GM12878 (cell line): Measurements from ENCODE around the gene CENPK. TPM values are rescaled to one million over a fixed set of nuclear protein-coding genes. Genes with fewer than 3 reads are reported as not detected.

ENCODE experiments used
- ATAC-seq: fragments of 200-7000 bp; cut with Tn5 transposase; 3 replicates; pipeline ENCODE4 v1.9.1; 2020; ENCODE audit warnings: mild to moderate bottlenecking, moderate library complexity
- BruUV-seq: library from RNA; stranded (reverse); fragments of 400-500 nt; replicated peaks from 2 replicates; lab custom pipeline; 2021; lab: Mats Ljungman, UMichigan
- CTCF ChIA-PET: fragments of 300-600 bp; sonication (Branson Sonifier 250); formaldehyde crosslinking; extraction: SDS; loops from one replicate; lab custom pipeline; 2021; ENCODE audit warnings: inconsistent platforms; lab: Yijun Ruan, JAX
- POLR2A ChIA-PET: fragments of 350-600 bp; formaldehyde crosslinking; extraction: SDS; loops from one replicate; lab custom pipeline; 2021; ENCODE audit warnings: inconsistent platforms; lab: Charles Lee
- RAD21 ChIA-PET: fragments of 300-600 bp; sonication (Branson Sonifier 250); formaldehyde crosslinking; loops from one replicate; lab custom pipeline; 2023; ENCODE audit warnings: antibody characterized with exemption; ENCODE audit not compliant: unreplicated experiment; lab: Charles Lee
- SMC1A ChIA-PET: fragments of 300-600 bp; sonication (Branson Sonifier 250); formaldehyde crosslinking; loops from one replicate; lab custom pipeline; 2023; ENCODE audit not compliant: unreplicated experiment, uncharacterized antibody; lab: Charles Lee
- DNase-seq: peaks from one replicate; pipeline ENCODE4 v3.0.0-alpha.2; 2011; ENCODE audit warnings: low read depth, low spot score
- FAIRE-seq: peaks from 3 replicates; lab custom pipeline; 2011; peaks lifted over from hg19 to GRCh38; lab: Jason Lieb, UNC
- H2AFZ ChIP-seq: 2 replicates; pipeline ENCODE4 v1.6.0; 2011; ENCODE audit warnings: low read depth, low read length, control low read depth; ENCODE audit not compliant: control insufficient read depth
- H3K27ac ChIP-seq: 2 replicates; pipeline ENCODE4 v1.5.1; 2011; ENCODE audit warnings: control low read depth; ENCODE audit not compliant: control insufficient read depth, insufficient read depth
- H3K27me3 ChIP-seq, 2 experiments: replicated peaks in 1 of 2; 2 replicates each; pipeline versions ENCODE4 v1.6.0 to v1.6.1; 2011; ENCODE audit warnings: low read length in 1 of 2; ENCODE audit not compliant: control insufficient read depth in 2 of 2, insufficient read depth in 2 of 2
- H3K36me3 ChIP-seq, 2 experiments: 2 replicates each; pipeline ENCODE4 v1.5.1; 2011; ENCODE audit warnings: low read length in 1 of 2; ENCODE audit not compliant: control insufficient read depth in 2 of 2, insufficient read depth in 2 of 2
- H3K4me1 ChIP-seq: 2 replicates; pipeline ENCODE4 v1.6.1; 2011; ENCODE audit warnings: mild to moderate bottlenecking, low read length, moderate library complexity, mixed read lengths; ENCODE audit not compliant: control insufficient read depth, insufficient read depth
- H3K4me2 ChIP-seq: 2 replicates; pipeline ENCODE4 v1.6.0; 2011; ENCODE audit warnings: control low read depth; ENCODE audit not compliant: control insufficient read depth, insufficient read depth
- H3K4me3 ChIP-seq: fragments of 200-600 bp; sonication (generic); 2 replicates; pipeline ENCODE4 v1.5.1; 2016
- H3K79me2 ChIP-seq: 2 replicates; pipeline ENCODE4 v1.6.0; 2011; ENCODE audit warnings: low read length; ENCODE audit not compliant: control insufficient read depth, insufficient read depth
- H3K9ac ChIP-seq: 2 replicates; pipeline ENCODE4 v1.8.0; 2011; ENCODE audit warnings: low read length, control low read depth, mixed read lengths; ENCODE audit not compliant: control insufficient read depth, insufficient read depth
- H3K9me3 ChIP-seq: replicated peaks from 3 replicates; pipeline ENCODE4 v1.5.1; 2011; ENCODE audit warnings: mild to moderate bottlenecking, low read length; ENCODE audit not compliant: control insufficient read depth, insufficient read depth
- H4K20me1 ChIP-seq: 2 replicates; pipeline ENCODE4 v1.6.0; 2011; ENCODE audit not compliant: control insufficient read depth, insufficient read depth
- E2F8 ChIP-seq: fragments of 450-650 bp; IDR thresholded peaks from 2 replicates; pipeline ENCODE4 v1.6.1; 2018; ENCODE audit warnings: mild to moderate bottlenecking, low read depth, moderate library complexity; ENCODE audit not compliant: partially characterized antibody
- ESRRA ChIP-seq: IDR thresholded peaks from 2 replicates; pipeline ENCODE4 v1.6.1; 2012; ENCODE audit warnings: mild to moderate bottlenecking, low read length, improper control_type of control experiment
- GATAD2B ChIP-seq: fragments of 450-650 bp; conservative IDR thresholded peaks from 2 replicates; pipeline ENCODE4 v1.6.1; 2017; ENCODE audit warnings: low read depth, mild to moderate bottlenecking, moderate library complexity
- HDAC2 ChIP-seq: fragments of 200-600 bp; sonication (generic); IDR thresholded peaks from 2 replicates; pipeline ENCODE4 v1.6.1; 2017
- IRF3 ChIP-seq: fragments of 450-650 bp; IDR thresholded peaks from 2 replicates; pipeline ENCODE4 v1.6.1; 2014; ENCODE audit warnings: mild to moderate bottlenecking
- NFIC ChIP-seq: IDR thresholded peaks from 2 replicates; pipeline ENCODE4 v1.6.1; 2012; ENCODE audit warnings: low read depth, mild to moderate bottlenecking, inconsistent platforms, low read length, moderate library complexity
- NRF1 ChIP-seq: conservative IDR thresholded peaks from 2 replicates; pipeline ENCODE4 v1.6.1; 2011; ENCODE audit warnings: mild to moderate bottlenecking, low read depth, low read length, improper control_type of control experiment
- PAX5 ChIP-seq: IDR thresholded peaks from 2 replicates; pipeline ENCODE4 v1.6.1; 2011; ENCODE audit warnings: low read depth, low read length, borderline replicate concordance
- PKNOX1 ChIP-seq: fragments of 450-650 bp; IDR thresholded peaks from 2 replicates; pipeline ENCODE4 v1.6.1; 2016; ENCODE audit warnings: mild to moderate bottlenecking
- RBBP5 ChIP-seq: fragments of 200-600 bp; sonication (generic); conservative IDR thresholded peaks from 2 replicates; pipeline ENCODE4 v1.6.1; 2016
- RFX5 ChIP-seq: IDR thresholded peaks from 2 replicates; pipeline ENCODE4 v1.6.1; 2011; ENCODE audit warnings: low read depth, low read length, improper control_type of control experiment
- SIN3A ChIP-seq: IDR thresholded peaks from 2 replicates; pipeline ENCODE4 v1.6.1; 2012; ENCODE audit warnings: low read depth, low read length, improper control_type of control experiment
- TARDBP ChIP-seq: IDR thresholded peaks from 2 replicates; pipeline ENCODE4 v1.6.1; 2016; ENCODE audit warnings: borderline replicate concordance
- YY1 ChIP-seq: IDR thresholded peaks from 2 replicates; pipeline ENCODE4 v1.6.1; 2011; ENCODE audit warnings: low read depth, mild to moderate bottlenecking, low read length
- ZNF622 ChIP-seq: fragments of 450-650 bp; IDR thresholded peaks from 2 replicates; pipeline ENCODE4 v1.6.1; 2017; ENCODE audit warnings: mild to moderate bottlenecking, inconsistent platforms
- WGBS: methylation state at CpG from one replicate; pipeline ENCODE4 v1.1.6; 2016; ENCODE audit warnings: low lambda C conversion rate; ENCODE audit not compliant: insufficient replicate concordance, insufficient coverage; ENCODE audit errors: missing lambda C conversion rate; 5-methylcytosine and 5-hydroxymethylcytosine counted together
- in situ Hi-C: fragments of 300-500 bp; cut with MboI; formaldehyde crosslinking; loops from 9 replicates; pipeline ENCODE4 v1.14.3; 2018; ENCODE audit warnings: mixed read lengths
- intact Hi-C: fragments of 100-400 bp; cut with micrococcal nuclease; formaldehyde crosslinking; loops from one replicate; pipeline ENCODE4 v1.14.2; 2022; ENCODE audit not compliant: unreplicated experiment
- polyA plus RNA-seq, 11 experiments: library from polyadenylated mRNA; depleted of rRNA in 4 of 11; unstranded in 6 of 11; stranded (reverse) in 5 of 11; fragments of >200 nt; fragmentation: Nextera tagmentation in 4 of 11; fragmentation: Illumina TruSeq in 1 of 11; extraction: Ambion mirVana in 4 of 11; extraction: Trizol in 1 of 11; gene quantifications; 1 replicate in 1 of 11; 2 replicates in 10 of 11; pipeline versions ENCODE4 v1.2.1 to v1.2.3, GENCODE V29; 2011 to 2016; ENCODE audit warnings: inconsistent platforms in 2 of 11, missing spikeins in 2 of 11, low read depth in 1 of 11
- total RNA-seq, 4 experiments: library from RNA; depleted of rRNA in 3 of 4; stranded (reverse); fragments of >200 nt in 3 of 4; fragmentation: Illumina TruSeq in 1 of 4; extraction: Trizol in 1 of 4; gene quantifications; 2 replicates each; pipeline versions ENCODE4 v1.2.1 to v1.2.3, GENCODE V29; 2013 to 2021

Gene CENPK
- total and polyA plus RNA-seq, 10 of the 15 experiments (the other 5 are each of a cell fraction or from before 2014, with no cell fraction given) = 29.5 to 94.3 (median 43.2) TPM

GRCh38 chr5:65530904-65531303 lies 32.1 kb downstream of the CENPK start:
- SMC1A ChIA-PET = no interaction called here
- FAIRE-seq = peak; percentile 86
- intact Hi-C loops = no loop called here

More at GRCh38 chr5:65530904-65531303, 32.1 kb downstream of the CENPK start:
- TF ChIP-seq NRF1 (no peak), RFX5 (no peak), TARDBP (no peak), NFIC (no peak), PKNOX1 (no peak), SIN3A (no peak), GATAD2B (no peak), PAX5 (no peak), ESRRA (no peak), E2F8 (no peak), YY1 (no peak), IRF3 (no peak), RBBP5 (no peak), ZNF622 (no peak), HDAC2 (no peak)
- H4K20me1 ChIP-seq = no peaks in the 10 kb centered on the region
- no peaks in the 10 kb centered on the region for H3K27me3 ChIP-seq
- POLR2A ChIA-PET = interaction anchor here (0.6 kb wide), 1 partner anchor 1535 kb away, joined by 3 read pairs; no protein-coding TSS in a partner anchor
- DNase-seq (no peak), ATAC-seq (no peak)
- BruUV-seq = no TSS peak
- H3K27ac ChIP-seq = no peak overlapping the region
- in situ Hi-C loops = no loop called here
- 100% methylated on average over 1 of the region's 1 CpG for WGBS
- no peak overlapping the region for H3K4me2 ChIP-seq
- H3K4me1 ChIP-seq = no peaks in the 10 kb centered on the region
- H3K9ac ChIP-seq = no peak overlapping the region
- RAD21 ChIA-PET = no interaction called here
- CTCF ChIA-PET = interaction anchor here (0.6 kb wide), 1 partner anchor 668 kb away, joined by 5 read pairs; no protein-coding TSS in a partner anchor
- H3K36me3 ChIP-seq = no peaks in the 10 kb centered on the region; a peak in 1 of 4 replicates
- H3K4me3 ChIP-seq = no peak overlapping the region
- no peak overlapping the region for H2AFZ ChIP-seq
- no peaks in the 10 kb centered on the region for H3K9me3 ChIP-seq
- H3K79me2 ChIP-seq = no peaks in the 10 kb centered on the region
